Dedifferentiated amniotic fluid mesenchymal stem cell (primary cell): ENCODE data around the gene OTOP2.
A peak's percentile ranks its signal among the peaks of the same experiment; 100 is the strongest.
"Not testable (repeated sequence)": the region's sequence is repeated elsewhere in the genome, so short reads cannot be mapped to it uniquely, and the experiment has no call there.

Experiments used
- DNase-seq: peaks from one replicate; pipeline ENCODE4 v3.0.0-alpha.2; 2016; ENCODE audit errors: extremely low spot score

Gene OTOP2

GRCh38 chr17:74951680-74952421 lies 27.8 kb downstream of the OTOP2 start:
- DNase-seq: no peak

- no peak for DNase-seq
Observed at GRCh38 chr17:74952431-74953133, 28.5 kb downstream of the OTOP2 start.

GRCh38 chr17:74953134-74953687 lies 29.1 kb downstream of the OTOP2 start:
- DNase-seq: no peak

- DNase-seq: no peak
Observed at GRCh38 chr17:74954115-74954514, 30.0 kb downstream of the OTOP2 start.

- DNase-seq: no peak
Observed at GRCh38 chr17:74954665-74955421, 30.8 kb downstream of the OTOP2 start.

GRCh38 chr17:74956093-74956492 lies 32.0 kb downstream of the OTOP2 start:
- no peak for DNase-seq

- peak; percentile 19 for DNase-seq
Observed at GRCh38 chr17:74957935-74958740, 34.1 kb downstream of the OTOP2 start.

- DNase-seq: no peak
Observed at GRCh38 chr17:74959826-74960515, 35.9 kb downstream of the OTOP2 start.

GRCh38 chr17:74960570-74961342 lies 36.7 kb downstream of the OTOP2 start:
- no peak for DNase-seq

GRCh38 chr17:74961657-74962350 lies 37.7 kb downstream of the OTOP2 start:
- DNase-seq: peak; percentile 80

GRCh38 chr17:74962622-74963394 lies 38.7 kb downstream of the OTOP2 start:
- no peak for DNase-seq

- DNase-seq: no peak
Observed at GRCh38 chr17:74963656-74964055, 39.6 kb downstream of the OTOP2 start.

- DNase-seq: no peak
Observed at GRCh38 chr17:74964246-74964761, 40.2 kb downstream of the OTOP2 start.

GRCh38 chr17:74964988-74965622 lies 41.0 kb downstream of the OTOP2 start:
- no peak for DNase-seq

GRCh38 chr17:74968361-74968780 lies 44.3 kb downstream of the OTOP2 start:
- no peak for DNase-seq

- not testable (repeated sequence) for DNase-seq
Observed at GRCh38 chr17:74969501-74969900, 45.4 kb downstream of the OTOP2 start.

GRCh38 chr17:74970395-74970794 lies 46.3 kb downstream of the OTOP2 start:
- DNase-seq: no peak
